Measurements from ENCODE around the gene ZSWIM7. TPM values are rescaled to one million over a fixed set of nuclear protein-coding genes. Genes with fewer than 3 reads are reported as not detected.

Gene ZSWIM7
- total RNA-seq, 2 donors from 2014 or later = 45.5 to 58.8 TPM

- H3K9me3 Mint-ChIP-seq = no peaks in the 10 kb centered on the region
- Histone ChIP-seq H3K9me3 (ENCODE audit: control insufficient read depth, low read length) (no peaks in the 10 kb centered on the region), H3K27me3 (ENCODE audit: control insufficient read depth, insufficient read depth, low read length, poor library complexity, severe bottlenecking) (no peaks in the 10 kb centered on the region), H3K9ac (ENCODE audit: extremely low read depth, low read length, poor library complexity, severe bottlenecking) (no peak overlapping the region), H3K4me1 (ENCODE audit: control insufficient read depth, insufficient read depth, low read length) (peaks cover 15% of the 10 kb centered on the region), H3K27ac (ENCODE audit: low read depth, low read length) (no peak overlapping the region), H3K36me3 (ENCODE audit: control insufficient read depth, insufficient read depth, low read length) (no peaks in the 10 kb centered on the region), H3K4me3 (ENCODE audit: low read length) (no peak overlapping the region)
- peaks cover 2% of the 10 kb centered on the region for H3K36me3 Mint-ChIP-seq (ENCODE audit: low read depth)
- no peak overlapping the region for H3K4me3 Mint-ChIP-seq
- no peak for TF ChIP-seq CTCF (conservative IDR thresholded peaks at IDR 0.05)
- 91 to 94% methylated on average over 8 of the region's 8 CpGs for WGBS, 2 experiments (ENCODE audit: insufficient coverage in 1 of 2, insufficient read length in 1 of 2)
- H3K27me3 Mint-ChIP-seq (ENCODE audit: insufficient read depth) = no peaks in the 10 kb centered on the region
- peaks cover 36% of the 10 kb centered on the region for H3K4me1 Mint-ChIP-seq
- no peak overlapping the region for H3K27ac Mint-ChIP-seq
- no peak for DNase-seq
These were observed 30.0 kb downstream of the ZSWIM7 start for GRCh38 chr17:15969463-15969862.

GRCh38 chr17:15967706-15968399 is 31.7 kb downstream of the ZSWIM7 start:
- 90% methylated on average over 8 to 11 of the region's 11 CpGs for WGBS, 2 experiments (ENCODE audit: insufficient coverage in 1 of 2, insufficient read length in 1 of 2)
- H3K4me3 Mint-ChIP-seq = no peak overlapping the region
- peaks cover 36% of the 10 kb centered on the region for H3K4me1 Mint-ChIP-seq
- H3K27me3 ChIP-seq (ENCODE audit: control insufficient read depth, insufficient read depth, low read length, poor library complexity, severe bottlenecking) = no peaks in the 10 kb centered on the region
- H3K9ac ChIP-seq (ENCODE audit: extremely low read depth, low read length, poor library complexity, severe bottlenecking) = no peak overlapping the region
- no peak overlapping the region for H3K27ac Mint-ChIP-seq
- H3K4me1 ChIP-seq (ENCODE audit: control insufficient read depth, insufficient read depth, low read length) = peaks cover 15% of the 10 kb centered on the region
- TF ChIP-seq CTCF (conservative IDR thresholded peaks at IDR 0.05) = no peak
- no peaks in the 10 kb centered on the region for H3K27me3 Mint-ChIP-seq (ENCODE audit: insufficient read depth)
- DNase-seq = no peak
- no peaks in the 10 kb centered on the region for H3K36me3 Mint-ChIP-seq (ENCODE audit: low read depth)
- H3K27ac ChIP-seq (ENCODE audit: low read depth, low read length) = peak overlapping the region; percentile 96
- no peak overlapping the region for H3K4me3 ChIP-seq (ENCODE audit: low read length)
- H3K9me3 Mint-ChIP-seq = no peaks in the 10 kb centered on the region
- H3K9me3 ChIP-seq (ENCODE audit: control insufficient read depth, low read length) = no peaks in the 10 kb centered on the region
- H3K36me3 ChIP-seq (ENCODE audit: control insufficient read depth, insufficient read depth, low read length) = no peaks in the 10 kb centered on the region

DNA sequence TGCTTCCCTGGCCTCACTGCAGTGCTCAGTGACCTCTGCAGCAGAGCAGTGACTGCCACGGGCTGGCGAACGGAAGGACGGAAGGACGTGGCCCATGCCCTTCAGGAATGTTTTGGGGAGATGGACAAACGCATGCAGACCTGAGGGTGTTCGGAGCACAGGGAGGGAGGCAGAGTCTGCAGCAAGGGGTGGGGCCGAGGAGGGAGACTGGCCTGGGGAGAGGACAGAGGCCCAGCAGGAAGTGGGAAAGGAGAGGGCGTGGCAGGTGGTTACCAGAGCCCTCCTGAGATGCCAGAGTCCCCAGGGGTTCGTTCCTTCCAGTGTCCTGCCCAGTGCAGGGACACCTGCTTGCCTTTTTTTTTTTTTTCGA is 32.6 kb downstream of the ZSWIM7 start:
- TF ChIP-seq CTCF (conservative IDR thresholded peaks at IDR 0.05) = no peak
- H3K27me3 Mint-ChIP-seq (ENCODE audit: insufficient read depth) = no peaks in the 10 kb centered on the region
- peak overlapping the region; percentile 93 for H3K27ac Mint-ChIP-seq
- Histone ChIP-seq H3K36me3 (ENCODE audit: control insufficient read depth, insufficient read depth, low read length) (no peaks in the 10 kb centered on the region), H3K9me3 (ENCODE audit: control insufficient read depth, low read length) (no peaks in the 10 kb centered on the region), H3K27me3 (ENCODE audit: control insufficient read depth, insufficient read depth, low read length, poor library complexity, severe bottlenecking) (no peaks in the 10 kb centered on the region), H3K27ac (ENCODE audit: low read depth, low read length) (peak overlapping the region; percentile 96), H3K4me1 (ENCODE audit: control insufficient read depth, insufficient read depth, low read length) (peaks cover 15% of the 10 kb centered on the region), H3K9ac (ENCODE audit: extremely low read depth, low read length, poor library complexity, severe bottlenecking) (peak overlapping the region; percentile 16), H3K4me3 (ENCODE audit: low read length) (peak overlapping the region; percentile 64)
- H3K36me3 Mint-ChIP-seq (ENCODE audit: low read depth) = no peaks in the 10 kb centered on the region
- H3K4me3 Mint-ChIP-seq = peak overlapping the region; percentile 36
- H3K4me1 Mint-ChIP-seq = peaks cover 34% of the 10 kb centered on the region
- DNase-seq = peak; percentile 90
- 32 to 100% methylated on average over 1 to 11 of the region's 11 CpGs for WGBS, 2 experiments (ENCODE audit: insufficient coverage in 1 of 2, insufficient read length in 1 of 2)
- H3K9me3 Mint-ChIP-seq = no peaks in the 10 kb centered on the region

All from endodermal cell (in vitro differentiated cells).